Measurements from ENCODE around the gene APIP.

- TF ChIP-seq BHLHE40 (IDR thresholded peaks at IDR 0.05; ENCODE audit: borderline replicate concordance), result no peak
- TF ChIP-seq ZNF384 (IDR thresholded peaks at IDR 0.05), result no peak
- TF ChIP-seq FOXK2 (IDR thresholded peaks at IDR 0.05), result no peak
- no peak for TF ChIP-seq TARDBP (IDR thresholded peaks at IDR 0.05)
- no peak for TF ChIP-seq ARNT (IDR thresholded peaks at IDR 0.05)
- TF ChIP-seq L3MBTL2 (conservative IDR thresholded peaks at IDR 0.05), result no peak
- no peak for TF ChIP-seq SP1 (IDR thresholded peaks at IDR 0.05)
- no peak for TF ChIP-seq CTBP1 (IDR thresholded peaks at IDR 0.05; ENCODE audit: borderline replicate concordance)
- TF ChIP-seq FOXA1 (IDR thresholded peaks at IDR 0.05), result no peak
- TF ChIP-seq FOXM1 (IDR thresholded peaks at IDR 0.05; ENCODE audit: borderline replicate concordance), result no peak
- TF ChIP-seq SUZ12 (IDR thresholded peaks at IDR 0.05), result no peak
- TF ChIP-seq, protein P1, sequence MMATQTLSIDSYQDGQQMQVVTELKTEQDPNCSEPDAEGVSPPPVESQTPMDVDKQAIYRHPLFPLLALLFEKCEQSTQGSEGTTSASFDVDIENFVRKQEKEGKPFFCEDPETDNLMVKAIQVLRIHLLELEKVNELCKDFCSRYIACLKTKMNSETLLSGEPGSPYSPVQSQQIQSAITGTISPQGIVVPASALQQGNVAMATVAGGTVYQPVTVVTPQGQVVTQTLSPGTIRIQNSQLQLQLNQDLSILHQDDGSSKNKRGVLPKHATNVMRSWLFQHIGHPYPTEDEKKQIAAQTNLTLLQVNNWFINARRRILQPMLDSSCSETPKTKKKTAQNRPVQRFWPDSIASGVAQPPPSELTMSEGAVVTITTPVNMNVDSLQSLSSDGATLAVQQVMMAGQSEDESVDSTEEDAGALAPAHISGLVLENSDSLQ (IDR thresholded peaks at IDR 0.05), result no peak
- no peak for TF ChIP-seq HDGF (IDR thresholded peaks at IDR 0.05; ENCODE audit: borderline replicate concordance)
- no peak for TF ChIP-seq NFRKB (IDR thresholded peaks at IDR 0.05)
Measured at GRCh38 chr11:34874202-34874601, 42.0 kb downstream of the APIP start.

All from HEK293T (cell line).